ENCODE measurements around the gene PITPNM3.
"Not testable (repeated sequence)": the region's sequence is repeated elsewhere in the genome, so short reads cannot be mapped to it uniquely, and the experiment has no call there.

Gene PITPNM3

DNA sequence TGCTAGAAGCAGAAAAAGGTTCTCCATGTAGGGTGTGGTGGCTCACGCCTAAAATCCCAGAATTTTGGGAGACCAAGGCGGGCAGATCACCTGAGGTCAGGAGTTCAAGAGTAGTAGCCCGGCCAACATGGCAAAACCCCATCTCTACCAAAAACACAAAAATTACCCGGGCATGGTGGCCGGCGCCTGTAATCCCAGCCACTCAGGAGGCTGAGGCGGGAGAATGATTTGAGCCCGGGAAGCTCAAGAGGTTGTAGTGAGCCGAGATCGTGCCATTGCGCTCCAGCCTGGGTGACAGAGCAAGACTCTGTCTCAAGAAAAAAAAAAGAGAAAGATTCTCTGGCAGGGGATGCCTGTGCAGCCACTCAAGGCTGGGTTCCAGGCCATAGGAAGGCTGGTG is 54.2 kb downstream of the PITPNM3 start:
- DNase-seq (ENCODE audit: low read depth, low spot score) = no peak

DNA sequence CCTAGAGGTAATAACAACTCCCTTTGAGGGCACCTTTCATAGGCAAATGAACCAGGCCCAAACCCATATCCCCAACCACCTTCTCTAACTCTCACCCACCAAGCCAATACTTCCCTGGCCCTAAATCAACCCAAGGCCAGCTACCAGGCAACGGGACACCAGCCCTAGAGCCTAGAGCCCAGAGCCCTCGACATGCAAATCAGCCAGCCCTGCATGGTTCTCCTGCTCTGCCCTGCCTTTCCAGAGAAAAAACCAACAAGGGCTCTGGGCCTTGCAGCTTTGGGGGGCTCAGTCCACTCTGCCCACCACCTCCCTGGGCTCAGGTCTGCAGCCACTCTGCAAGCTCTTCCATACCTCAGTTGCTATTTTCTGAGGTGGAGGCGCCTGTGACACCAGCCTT is 55.0 kb downstream of the PITPNM3 start:
- DNase-seq (ENCODE audit: low read depth, low spot score) = no peak

DNA sequence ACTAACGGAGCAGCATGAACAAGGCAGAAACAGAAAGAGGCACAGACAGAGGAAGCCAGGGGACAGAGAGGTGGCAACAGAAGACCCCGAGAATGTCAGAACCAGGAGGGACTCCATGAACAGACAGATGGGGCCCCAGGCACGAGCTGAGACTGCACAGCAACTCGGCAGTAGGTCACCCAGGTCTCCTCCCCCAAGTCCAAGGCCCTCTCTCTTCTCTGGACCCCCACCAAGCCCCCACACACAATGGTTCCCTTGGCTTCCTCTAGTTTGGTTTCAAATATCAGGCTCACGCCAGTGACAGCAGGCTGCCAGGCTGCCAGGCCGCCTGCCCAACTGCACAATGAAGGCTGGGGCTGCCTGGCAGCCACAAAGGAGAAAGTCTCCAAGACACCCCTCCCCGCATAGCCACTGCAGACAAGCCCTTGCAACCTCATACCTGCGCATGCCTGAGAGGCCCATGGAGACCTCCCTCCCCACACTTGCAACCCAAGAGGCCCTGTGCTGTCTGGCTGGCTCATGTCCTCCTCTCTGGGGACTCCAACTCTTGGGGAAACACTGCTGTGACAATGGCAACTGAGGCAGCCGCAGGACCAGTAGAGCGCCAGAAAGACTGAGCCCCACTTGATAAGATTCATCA is 57.3 kb downstream of the PITPNM3 start:
- DNase-seq (ENCODE audit: low read depth, low spot score) = no peak

DNA sequence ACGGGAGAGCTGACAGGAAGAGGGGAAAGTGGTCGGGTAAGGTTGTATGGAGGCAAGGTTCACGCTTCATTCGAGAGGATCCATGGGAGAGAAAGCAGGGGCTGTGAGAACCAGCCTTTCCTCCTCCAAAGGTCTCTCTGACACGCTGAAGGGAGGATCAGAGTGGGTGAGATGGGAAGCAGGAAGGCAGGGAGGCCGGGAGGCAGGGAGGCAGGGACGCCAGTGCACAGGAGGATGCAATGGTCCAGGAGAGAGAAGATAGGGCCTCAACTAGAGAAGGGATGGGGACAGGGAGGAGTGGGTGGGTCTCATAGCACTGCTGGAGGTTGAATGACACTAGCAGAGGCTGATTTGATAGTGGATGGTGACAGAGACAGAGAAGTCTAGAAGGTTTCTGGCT is 58.0 kb downstream of the PITPNM3 start:
- DNase-seq (ENCODE audit: low read depth, low spot score) = no peak

DNA sequence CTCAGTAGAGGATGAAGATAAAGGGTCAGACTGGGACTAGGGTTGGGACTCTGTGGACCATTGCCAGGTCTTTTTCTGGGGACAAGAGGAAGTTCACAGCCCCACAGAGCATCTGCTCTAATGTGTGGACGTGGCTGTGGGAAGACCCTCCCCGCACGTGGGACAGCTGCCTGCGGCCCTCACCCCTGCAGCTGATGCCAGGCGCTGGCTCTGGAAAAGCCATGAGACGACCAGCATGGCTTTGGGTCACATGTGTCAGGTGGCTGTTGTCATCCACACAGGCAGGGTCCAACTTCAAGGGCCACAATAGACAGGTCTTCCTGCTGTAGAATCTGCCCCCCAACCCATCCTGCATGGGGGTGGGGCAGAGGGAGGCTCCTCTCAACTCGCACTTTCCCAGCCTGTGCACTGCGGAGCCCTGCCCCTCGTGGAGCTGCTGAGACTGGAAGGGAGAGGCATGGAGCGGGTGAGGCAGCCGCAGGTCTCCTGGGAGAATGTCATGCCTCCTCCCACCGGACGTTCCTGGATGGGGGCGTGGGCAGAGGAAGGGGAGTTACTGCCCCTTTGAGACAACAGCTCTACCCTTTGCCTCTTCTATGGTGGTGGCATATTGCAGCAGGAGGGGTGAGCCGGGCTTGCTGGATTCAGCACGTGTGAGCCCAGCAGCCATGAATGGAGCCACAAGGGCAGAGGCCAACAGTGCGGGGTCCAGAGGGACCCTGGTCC is 58.7 kb downstream of the PITPNM3 start:
- no peak for DNase-seq (ENCODE audit: low read depth, low spot score)

DNA sequence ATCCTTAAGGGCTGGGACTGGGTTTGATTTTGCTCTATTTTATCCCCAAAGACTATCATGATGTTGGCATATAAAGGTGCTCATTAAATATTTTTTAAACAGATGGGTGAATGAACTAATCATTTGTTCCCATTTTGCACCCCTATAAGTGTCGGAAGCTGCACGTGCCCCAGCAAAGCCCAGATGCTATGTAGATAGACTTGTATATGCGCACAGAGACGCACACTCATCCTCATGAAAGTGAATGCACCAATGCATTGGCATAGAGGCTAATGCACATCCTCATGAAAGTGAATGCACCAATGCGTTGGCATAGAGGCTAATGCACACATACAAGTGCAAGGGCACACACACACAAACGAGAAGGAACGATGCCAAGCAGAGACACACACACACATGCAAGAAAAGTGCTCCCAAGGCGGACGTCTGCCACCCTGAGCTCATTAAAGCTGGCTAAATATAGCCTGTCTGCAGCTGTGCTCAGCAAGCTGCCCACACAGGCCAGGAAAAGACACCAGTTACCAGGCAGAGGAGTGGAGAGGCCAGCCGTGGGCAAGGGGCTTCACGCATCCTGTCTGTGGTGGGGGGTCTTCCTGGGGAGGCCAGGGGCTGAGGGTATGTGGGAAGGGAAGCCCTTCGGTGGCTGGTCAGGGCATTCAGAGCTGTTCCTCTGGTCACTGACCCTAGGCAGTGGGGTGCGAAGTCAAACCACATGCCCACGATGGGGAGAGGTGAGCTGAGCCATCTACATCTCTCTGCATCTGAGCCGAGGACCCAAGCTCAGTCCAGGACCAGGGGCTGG is 59.5 kb downstream of the PITPNM3 start:
- no peak for DNase-seq (ENCODE audit: low read depth, low spot score)

DNA sequence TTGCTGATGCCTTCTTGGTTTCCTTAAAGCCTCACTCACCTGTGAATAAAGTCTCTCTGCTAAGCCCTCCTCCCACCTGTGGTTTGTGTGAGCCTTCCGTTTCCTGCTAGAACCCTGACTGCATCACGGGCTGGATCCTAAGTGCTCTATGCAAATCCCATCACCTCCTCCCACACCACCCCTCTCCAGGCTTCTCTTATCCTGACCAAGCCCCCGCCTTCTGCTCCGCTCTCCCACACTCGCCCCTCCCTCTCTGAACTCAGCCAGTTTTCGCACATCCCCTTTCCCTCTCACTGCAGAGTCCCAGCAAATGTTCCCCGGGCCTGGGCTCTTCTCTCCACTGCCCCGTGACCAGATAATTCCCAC is 60.3 kb downstream of the PITPNM3 start:
- no peak for DNase-seq (ENCODE audit: low read depth, low spot score)

DNA sequence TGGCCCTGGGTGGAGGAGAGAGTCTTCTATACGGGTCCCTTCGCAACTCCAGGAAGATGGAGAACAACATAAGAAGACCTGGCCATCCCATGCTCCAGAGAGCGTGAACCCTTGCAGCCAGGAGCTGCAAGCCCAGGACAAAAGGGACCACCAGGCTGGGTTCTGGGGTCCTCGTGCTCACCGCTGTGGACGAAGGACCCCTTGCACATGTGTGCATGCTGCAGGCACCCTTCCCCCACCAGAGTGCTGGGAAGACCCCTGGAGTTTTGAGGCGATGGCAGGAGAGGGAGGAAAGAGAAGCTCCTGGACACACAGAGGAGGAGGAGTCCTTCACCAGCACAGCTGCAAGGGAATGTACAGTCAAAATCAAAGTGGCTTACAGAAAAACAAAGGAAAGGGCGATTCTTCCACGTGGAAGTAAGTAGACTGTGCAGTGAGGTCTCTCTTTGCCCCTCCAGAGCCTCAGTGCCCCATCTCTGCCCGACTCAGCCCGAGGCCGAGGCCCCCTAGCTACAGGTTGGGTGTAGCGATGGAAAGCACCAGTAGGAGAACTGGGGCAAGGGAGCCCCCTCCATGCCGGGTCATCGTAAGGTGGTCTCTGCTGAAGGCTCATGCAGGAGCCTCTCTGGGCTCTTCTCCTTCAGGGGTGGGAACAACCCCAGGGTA is 60.8 kb downstream of the PITPNM3 start:
- no peak for DNase-seq (ENCODE audit: low read depth, low spot score)

DNA sequence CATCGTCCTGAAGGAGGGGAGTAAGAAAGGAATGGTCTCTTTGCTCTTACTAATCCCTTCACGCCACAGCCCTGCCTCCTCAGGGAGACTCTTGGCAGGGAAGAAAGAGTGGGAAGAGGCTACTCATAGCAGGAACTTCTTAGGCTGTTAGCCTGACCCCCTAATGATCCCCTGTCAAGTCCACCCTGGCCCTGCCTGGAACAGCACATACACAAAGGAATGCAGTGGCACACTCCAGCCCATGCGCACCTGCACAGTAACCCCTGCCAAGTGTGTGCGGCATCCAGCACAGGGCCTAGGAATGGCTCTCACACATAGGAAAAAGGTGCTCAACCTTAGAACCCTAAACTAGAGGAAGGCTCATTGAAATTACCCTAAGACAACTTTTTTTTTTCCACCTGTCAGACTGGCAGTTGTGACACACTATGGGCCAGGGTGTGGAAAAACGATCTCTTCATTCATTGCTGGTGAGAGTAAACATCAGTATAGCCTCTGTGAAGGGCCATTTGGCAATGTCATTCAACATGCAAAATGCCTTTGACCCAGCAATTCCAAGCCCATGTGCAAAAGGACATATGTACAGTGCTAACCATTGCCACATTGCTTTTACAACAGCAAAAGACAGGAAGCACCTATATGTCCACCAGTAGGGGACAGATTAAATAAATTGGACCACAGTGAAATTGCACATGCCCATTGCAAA is 62.0 kb downstream of the PITPNM3 start:
- no peak for DNase-seq (ENCODE audit: low read depth, low spot score)

DNA sequence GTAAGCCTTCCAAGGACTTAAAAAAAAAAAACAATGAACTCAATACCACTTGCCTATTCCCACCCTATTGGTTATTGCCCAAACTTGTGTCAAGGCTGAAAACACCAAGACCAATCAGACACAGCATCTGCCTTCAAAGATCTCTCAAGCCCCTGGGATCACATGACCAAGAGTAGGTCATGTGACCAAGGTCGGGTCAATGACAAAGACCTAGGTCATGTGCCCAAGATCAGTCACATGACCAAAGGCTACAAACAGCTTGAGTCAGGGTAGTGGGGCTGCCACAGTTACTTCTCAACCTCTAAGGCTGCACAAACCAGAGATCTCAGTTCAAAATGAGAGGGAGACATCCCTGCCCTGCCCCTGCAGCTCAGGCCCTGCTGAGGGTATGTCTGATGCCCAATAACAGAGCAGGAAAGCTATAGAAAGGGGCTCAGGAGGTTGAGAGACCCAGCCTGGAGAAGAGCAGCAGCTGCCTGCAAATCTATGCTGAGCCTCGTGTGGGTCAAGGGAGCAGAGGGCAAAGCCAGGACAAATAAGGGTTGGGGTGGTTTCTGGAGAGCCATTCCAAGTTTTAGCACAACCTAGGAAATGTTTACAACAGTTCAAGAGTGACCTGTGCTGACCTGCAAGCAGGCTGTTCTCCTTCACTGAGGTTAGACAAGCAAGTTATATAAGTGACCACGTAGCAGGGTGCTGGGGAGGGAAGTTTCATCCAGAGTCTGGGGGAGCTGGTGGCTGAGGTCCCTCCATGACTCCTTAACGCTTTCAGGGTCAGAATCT is 63.3 kb downstream of the PITPNM3 start:
- no peak for DNase-seq (ENCODE audit: low read depth, low spot score)

DNA sequence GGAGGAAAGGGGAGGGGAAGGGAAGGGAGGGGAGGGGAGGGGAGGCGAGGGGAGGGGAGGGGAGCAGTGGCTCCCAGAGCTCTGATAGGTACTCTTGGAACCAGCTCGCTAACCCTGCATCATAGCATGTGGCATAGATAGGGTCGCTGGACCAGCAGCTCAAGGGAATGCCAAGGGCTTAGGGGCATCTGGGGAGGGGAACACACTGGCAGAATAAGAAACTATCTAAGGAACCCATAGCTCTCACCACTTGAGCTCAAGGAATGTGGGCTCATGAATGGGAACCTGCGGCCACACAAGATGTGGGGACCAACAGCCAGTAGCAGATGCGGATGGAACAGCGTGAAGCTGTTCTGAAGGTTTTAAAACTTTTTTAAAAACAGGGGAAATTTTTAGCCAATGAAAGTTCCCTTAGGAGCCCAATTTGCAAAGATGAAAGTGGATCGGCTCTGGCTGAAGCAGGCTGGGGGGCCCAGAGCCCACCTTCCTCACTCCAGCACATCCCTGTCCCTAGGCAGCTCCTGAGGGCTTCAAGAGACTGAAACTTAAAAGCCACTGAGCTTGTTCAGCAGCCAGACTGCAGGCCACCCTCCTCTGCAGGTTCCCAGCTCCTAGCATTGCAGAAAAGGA is 65.2 kb downstream of the PITPNM3 start:
- DNase-seq (ENCODE audit: low read depth, low spot score) = no peak

DNA sequence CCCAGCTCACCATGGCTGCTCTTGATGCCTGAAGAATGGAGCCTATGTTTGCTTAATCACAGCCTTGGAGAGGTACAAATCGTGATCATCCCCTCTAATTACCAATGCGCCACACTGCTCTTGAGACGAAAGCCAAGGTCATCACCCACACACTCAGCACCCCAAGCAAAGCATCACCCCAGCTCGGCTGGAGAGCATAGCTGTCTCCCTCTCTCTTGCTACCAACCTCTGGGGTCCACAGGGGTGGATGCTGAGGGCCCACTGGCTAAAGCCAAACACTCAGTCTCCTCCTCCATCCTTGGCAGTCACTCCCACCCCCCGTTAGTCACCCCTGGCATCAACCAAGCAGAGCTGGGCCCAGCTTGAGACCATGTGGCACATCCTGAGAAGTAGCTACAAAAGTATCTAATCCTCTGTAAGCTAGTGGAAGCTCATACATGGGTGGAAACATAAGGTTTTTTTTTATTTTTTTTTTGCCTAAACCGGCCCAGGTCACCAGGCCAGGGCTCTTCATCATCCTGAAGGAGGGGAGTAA is 67.3 kb downstream of the PITPNM3 start:
- no peak for DNase-seq (ENCODE audit: low read depth, low spot score)

DNA sequence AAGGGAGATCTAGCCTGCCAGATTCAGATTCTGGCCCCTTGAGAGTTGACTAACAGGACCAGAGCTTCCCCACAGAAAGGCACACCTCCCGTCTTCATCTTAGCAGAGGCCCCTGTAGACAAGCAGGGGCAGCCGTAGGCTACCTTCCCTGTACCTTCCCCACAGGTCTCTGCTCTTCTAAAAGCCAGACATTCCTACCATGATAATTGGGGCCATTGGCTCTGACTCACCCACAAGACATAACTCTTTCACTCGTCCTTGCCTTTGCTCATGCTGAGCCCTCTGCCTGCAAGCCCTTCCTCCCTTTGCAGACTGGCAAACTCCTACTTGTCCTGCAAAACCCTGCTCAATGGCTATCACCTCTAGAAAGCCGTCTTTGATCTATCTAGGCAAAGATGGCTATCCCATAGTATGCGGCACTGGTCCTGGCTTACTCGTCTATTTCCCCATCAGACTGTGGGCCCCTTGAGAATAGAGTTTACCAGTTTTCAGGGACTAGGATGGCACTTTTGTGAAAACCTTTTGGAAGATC is 68.3 kb downstream of the PITPNM3 start:
- no peak for DNase-seq (ENCODE audit: low read depth, low spot score)

DNA sequence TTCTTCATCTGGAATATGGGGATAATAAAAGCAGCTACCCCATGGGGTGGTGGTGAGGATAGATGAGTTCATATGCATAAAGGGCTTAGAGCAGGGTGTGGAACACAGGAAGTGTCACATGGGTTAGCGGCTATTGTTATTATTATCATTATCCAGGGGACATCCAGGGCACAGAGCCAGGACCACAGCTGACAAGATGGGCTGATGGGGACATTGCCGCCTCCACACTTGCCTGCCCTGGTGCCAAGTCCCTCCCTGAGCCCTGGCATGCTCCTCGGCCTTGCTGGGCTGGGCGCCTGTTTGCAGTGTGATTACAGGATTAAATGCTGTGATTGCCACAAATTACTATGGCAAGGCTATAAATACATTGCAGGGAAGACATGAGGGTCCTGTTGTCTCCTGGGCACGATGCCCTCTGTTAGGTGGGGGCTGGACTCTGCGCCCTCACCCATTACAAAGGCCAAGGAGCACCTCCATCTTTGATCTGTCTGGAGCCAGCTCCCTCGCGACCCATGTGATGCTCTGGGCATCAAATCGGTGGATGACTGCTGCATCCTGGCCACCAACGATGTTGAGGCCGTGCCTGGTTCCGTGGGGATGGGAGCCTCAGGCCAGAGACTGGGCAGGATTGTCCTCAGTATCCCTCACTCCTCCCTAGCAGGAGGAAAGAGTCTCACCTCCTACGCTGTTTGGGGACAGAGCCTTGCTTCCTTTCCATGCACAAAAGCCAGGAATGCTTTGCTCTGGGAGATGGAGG is 68.9 kb downstream of the PITPNM3 start:
- DNase-seq (ENCODE audit: low read depth, low spot score) = no peak

DNA sequence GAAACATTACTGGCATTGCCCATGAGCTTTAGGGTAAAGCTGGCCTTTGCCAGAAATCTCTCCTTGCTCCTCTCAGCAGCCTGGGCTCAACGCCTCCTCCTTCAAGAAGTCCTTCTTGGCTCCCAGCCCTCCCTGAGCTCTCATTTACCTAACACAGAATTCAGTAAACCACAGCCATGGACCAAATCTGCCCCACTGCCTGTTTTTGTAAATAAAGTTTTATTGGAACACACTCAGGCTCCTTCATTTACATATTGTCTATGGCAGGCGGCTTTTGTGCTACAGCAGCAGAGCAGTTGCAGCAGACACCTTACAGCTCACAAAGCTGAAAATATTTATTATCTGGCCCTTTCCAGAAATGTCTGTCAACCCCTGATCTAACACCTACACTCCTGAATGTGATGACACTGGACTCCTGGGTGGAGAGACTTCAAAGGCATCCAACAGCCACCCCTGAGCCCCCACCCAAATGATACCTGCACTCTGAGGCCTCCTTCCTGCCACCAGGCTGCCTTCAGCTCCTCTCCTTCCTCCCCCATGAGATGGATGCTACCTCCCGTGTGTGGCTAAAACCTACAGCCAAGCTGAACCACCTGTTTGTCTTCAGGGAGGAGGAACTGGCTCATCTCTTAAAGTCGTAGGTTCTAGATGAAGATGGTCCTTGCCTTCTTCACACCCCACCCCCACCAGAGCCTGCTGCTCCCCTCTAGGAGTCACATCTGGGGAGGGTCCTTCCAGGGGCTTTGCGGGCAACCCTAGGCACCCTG is 70.5 kb downstream of the PITPNM3 start:
- no peak for DNase-seq (ENCODE audit: low read depth, low spot score)

DNA sequence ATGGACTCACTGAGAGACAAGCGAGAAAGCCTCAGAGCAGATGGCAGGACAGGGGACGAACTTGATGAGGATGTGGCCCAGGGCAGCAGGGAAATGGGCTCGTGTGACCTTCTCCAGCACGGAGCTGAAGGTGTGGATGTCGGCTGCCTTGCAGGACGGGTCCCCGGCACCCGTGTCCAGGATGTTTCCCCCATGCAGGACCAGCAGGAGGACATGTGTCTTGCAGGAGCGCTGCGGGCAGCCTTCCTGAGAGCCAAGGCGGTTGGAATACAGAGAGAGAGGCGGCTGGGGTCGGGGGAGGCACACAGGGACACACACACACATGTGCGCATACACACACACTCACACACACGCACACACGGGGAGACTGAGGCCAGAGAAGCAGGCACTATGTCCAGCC is 72.8 kb downstream of the PITPNM3 start:
- no peak for DNase-seq (ENCODE audit: low read depth, low spot score)

DNA sequence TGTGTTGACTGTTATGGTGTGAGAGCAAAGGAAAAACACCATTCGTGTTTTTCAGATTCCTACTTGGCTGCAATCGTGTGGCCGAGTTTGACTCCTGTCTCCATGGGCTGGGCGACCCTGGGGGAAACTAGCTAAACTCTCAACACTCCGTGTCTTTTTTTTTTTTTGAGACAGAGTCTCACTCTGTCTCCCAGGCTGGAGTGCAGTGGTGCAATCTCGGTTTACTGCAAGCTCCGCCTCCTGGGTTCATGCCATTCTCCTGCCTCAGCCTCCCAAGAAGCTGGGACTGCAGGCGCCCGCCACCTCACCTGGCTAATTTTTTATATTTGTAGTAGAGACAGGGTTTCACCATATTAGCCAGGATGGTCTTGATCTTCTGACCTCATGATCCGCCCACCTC is 73.6 kb downstream of the PITPNM3 start:
- DNase-seq (ENCODE audit: low read depth, low spot score) = not testable (repeated sequence)

DNA sequence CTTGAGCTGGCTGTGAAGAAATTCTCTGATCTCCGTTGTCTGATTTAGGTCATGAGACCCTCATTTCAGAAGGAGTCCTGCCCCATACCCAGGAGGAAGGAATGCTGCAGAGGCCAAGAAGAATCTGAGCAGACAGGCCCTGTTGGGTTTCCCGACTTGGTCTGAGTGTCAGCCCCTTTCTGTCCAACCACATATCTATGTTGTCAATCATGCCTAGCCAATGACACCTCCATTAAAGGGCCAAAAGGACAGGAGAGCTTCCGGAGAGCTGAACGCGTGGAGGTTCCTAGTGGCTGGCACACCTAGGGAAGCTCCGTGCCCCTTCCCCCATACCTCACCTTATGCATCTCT is 74.3 kb downstream of the PITPNM3 start:
- DNase-seq (ENCODE audit: low read depth, low spot score) = no peak

DNA sequence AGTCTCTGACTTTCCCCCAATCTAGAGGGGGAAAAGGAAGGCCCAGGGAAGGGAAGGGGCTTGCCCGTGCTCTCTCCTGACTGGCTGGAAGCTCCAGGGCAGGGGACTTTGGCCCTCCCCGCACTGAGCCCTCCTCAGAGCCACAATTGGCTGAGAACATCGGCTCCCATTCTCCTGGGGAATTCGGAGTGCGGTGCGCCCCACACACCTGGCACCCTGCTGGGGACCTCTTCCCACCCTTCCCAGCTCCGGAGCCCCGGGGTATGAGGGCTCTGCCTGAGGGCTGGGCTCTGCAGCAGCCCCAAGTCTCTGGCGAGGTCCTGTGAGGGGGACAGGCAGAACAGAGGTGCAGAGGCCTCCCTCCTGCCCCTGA is 76.1 kb downstream of the PITPNM3 start:
- no peak for DNase-seq (ENCODE audit: low read depth, low spot score)
